Erythroblast (primary cell): Measurements from ENCODE around the gene GNG2.

Experiments used
- GATA1 ChIP-seq: IDR thresholded peaks from 2 replicates; pipeline ENCODE4 v1.6.1; 2011; ENCODE audit warnings: low read depth, mild to moderate bottlenecking, control low read depth, low read length, moderate library complexity
- POLR2A ChIP-seq: IDR thresholded peaks from 2 replicates; pipeline ENCODE4 v1.6.1; 2011; ENCODE audit warnings: mild to moderate bottlenecking, low read length

- TF ChIP-seq POLR2A, result no peak
- TF ChIP-seq GATA1, result no peak
Measured at GRCh38 chr14:51816031-51816430, 44.4 kb upstream of the GNG2 start.
